ENCODE results near the gene SEZ6L2. TPM values are rescaled to one million over a fixed set of nuclear protein-coding genes. Genes with fewer than 3 reads are reported as not detected.

The SEZ6L2 gene
- total RNA-seq, 1 experiment from 2014 or later: 44.7 TPM

GRCh38 chr16:29830774-29831173 lies 68.6 kb downstream of the SEZ6L2 start:
- TF ChIP-seq, protein P1, sequence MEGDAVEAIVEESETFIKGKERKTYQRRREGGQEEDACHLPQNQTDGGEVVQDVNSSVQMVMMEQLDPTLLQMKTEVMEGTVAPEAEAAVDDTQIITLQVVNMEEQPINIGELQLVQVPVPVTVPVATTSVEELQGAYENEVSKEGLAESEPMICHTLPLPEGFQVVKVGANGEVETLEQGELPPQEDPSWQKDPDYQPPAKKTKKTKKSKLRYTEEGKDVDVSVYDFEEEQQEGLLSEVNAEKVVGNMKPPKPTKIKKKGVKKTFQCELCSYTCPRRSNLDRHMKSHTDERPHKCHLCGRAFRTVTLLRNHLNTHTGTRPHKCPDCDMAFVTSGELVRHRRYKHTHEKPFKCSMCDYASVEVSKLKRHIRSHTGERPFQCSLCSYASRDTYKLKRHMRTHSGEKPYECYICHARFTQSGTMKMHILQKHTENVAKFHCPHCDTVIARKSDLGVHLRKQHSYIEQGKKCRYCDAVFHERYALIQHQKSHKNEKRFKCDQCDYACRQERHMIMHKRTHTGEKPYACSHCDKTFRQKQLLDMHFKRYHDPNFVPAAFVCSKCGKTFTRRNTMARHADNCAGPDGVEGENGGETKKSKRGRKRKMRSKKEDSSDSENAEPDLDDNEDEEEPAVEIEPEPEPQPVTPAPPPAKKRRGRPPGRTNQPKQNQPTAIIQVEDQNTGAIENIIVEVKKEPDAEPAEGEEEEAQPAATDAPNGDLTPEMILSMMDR (conservative IDR thresholded peaks at IDR 0.05): no peak
- Histone ChIP-seq H3K79me1 (ENCODE audit: insufficient read depth, low read depth, low read length, poor library complexity, severe bottlenecking) (no peaks in the 10 kb centered on the region), H4K5ac (ENCODE audit: insufficient read length, low read depth, low read length) (no peak overlapping the region), H3K23ac (ENCODE audit: insufficient read length, low read depth, low read length) (no peak overlapping the region), H3T11ph (ENCODE audit: low read length) (no peak overlapping the region), H3K14ac (ENCODE audit: insufficient read depth, low read length) (no peak overlapping the region), H2AK5ac (ENCODE audit: insufficient read length, low read length) (no peak overlapping the region), H3K4me2 (ENCODE audit: insufficient read depth, insufficient read length, low read length) (no peak overlapping the region), H3K18ac (ENCODE audit: insufficient read length, low read depth, low read length) (no peak overlapping the region), H2BK120ac (ENCODE audit: low read depth, low read length, poor library complexity, severe bottlenecking) (no peak overlapping the region), H3K79me2 (ENCODE audit: insufficient read depth, low read length) (no peaks in the 10 kb centered on the region), H3K9ac (ENCODE audit: extremely low read depth, insufficient read length, low read length) (no peak overlapping the region), H2BK15ac (ENCODE audit: low read depth, low read length) (no peak overlapping the region), H3K9me3 (ENCODE audit: control insufficient read depth, low read depth, low read length) (no peaks in the 10 kb centered on the region), H3K27me3 (ENCODE audit: insufficient read depth, low read length) (no peaks in the 10 kb centered on the region), H4K91ac (ENCODE audit: insufficient read length, low read depth, low read length) (no peak overlapping the region), H3K23me2 (ENCODE audit: insufficient read length, low read depth, low read length, poor library complexity, severe bottlenecking) (peaks cover 4% of the 10 kb centered on the region), H3K4me1 (ENCODE audit: insufficient read depth, low read length) (peaks cover 2% of the 10 kb centered on the region; the same call in 1 of the 2 replicates), H4K8ac (replicated peaks; ENCODE audit: insufficient read length, low read depth, low read length) (no peak overlapping the region), H3K56ac (ENCODE audit: insufficient read length, low read depth, low read length) (no peak overlapping the region), H2AFZ (ENCODE audit: low read length) (no peak overlapping the region), H3K27ac (ENCODE audit: insufficient read length, low read depth, low read length) (no peak overlapping the region), H3K4ac (ENCODE audit: low read depth, low read length) (no peak overlapping the region), H4K20me1 (ENCODE audit: control insufficient read depth, insufficient read depth, insufficient read length) (no peaks in the 10 kb centered on the region), H2BK20ac (ENCODE audit: low read depth, low read length, poor library complexity, severe bottlenecking) (no peak overlapping the region), H2BK5ac (ENCODE audit: insufficient read length, low read length) (no peak overlapping the region), H2BK12ac (ENCODE audit: insufficient read length, low read depth, low read length) (no peak overlapping the region)
- Mint-ChIP-seq H3K4me1 (peaks cover 3 to 5% of the 10 kb centered on the region in 2 experiments), H3K27ac (no peak overlapping the region), H3K9me3 (no peaks in the 10 kb centered on the region), H3K27me3 (ENCODE audit: low read depth) (no peaks in the 10 kb centered on the region; the same call in 1 of the 2 replicates), H3K4me3 (no peak overlapping the region), H3K36me3 (ENCODE audit: insufficient read depth in 1 of 3, low read depth in 3 of 3) (no peaks in the 10 kb centered on the region)
- no CpG with 5 or more reads among the region's 11 CpGs for WGBS (ENCODE audit: extremely low coverage, insufficient read length, low lambda C conversion rate)
- no peak for DNase-seq

Measured in H9 (cell line).